Lower leg skin (tissue), 4 donors: Measurements from ENCODE around the gene GUCA1A. TPM values are rescaled to one million over a fixed set of nuclear protein-coding genes. Genes with fewer than 3 reads are reported as not detected.
"Not testable (repeated sequence)": the region's sequence is repeated elsewhere in the genome, so short reads cannot be mapped to it uniquely, and the experiment has no call there.

Source experiments
- DNase-seq, 2 donors: peaks; one replicate each; pipeline ENCODE4 v3.0.0-alpha.2; 2019; ENCODE audit warnings: low spot score in 2 of 2
- H3K4me3 ChIP-seq: fragments of 200-600 bp; sonication (generic); 2 replicates; pipeline ENCODE4 v1.5.1; 2017; ENCODE audit warnings: mild to moderate bottlenecking, low read depth; ENCODE audit not compliant: poor library complexity, severe bottlenecking
- CTCF ChIP-seq, 3 donors: fragments of 450-650 bp; IDR thresholded peaks; one replicate each; pipeline ENCODE4 v1.5.1; 2016; ENCODE audit warnings: antibody characterized with exemption in 3 of 3, mild to moderate bottlenecking in 3 of 3, moderate library complexity in 2 of 3
- POLR2A ChIP-seq, 2 donors: fragments of 450-650 bp; IDR thresholded peaks; one replicate each; pipeline ENCODE4 v1.6.1; 2016 to 2017; ENCODE audit warnings: antibody characterized with exemption in 2 of 2, mild to moderate bottlenecking in 1 of 2, moderate library complexity in 1 of 2
- WGBS, 2 donors: methylation state at CpG; one replicate each; pipeline ENCODE4 v1.1.5; 2018; 5-methylcytosine and 5-hydroxymethylcytosine counted together
- intact Hi-C: fragments of 100-400 bp; cut with DNase I; formaldehyde crosslinking; loops from one replicate; pipeline ENCODE4 v1.15.0; 2023; ENCODE audit warnings: low total_unique reads
- total RNA-seq, 4 donors: library from RNA; depleted of rRNA; stranded (reverse); fragments of >200 nt; gene quantifications; one replicate each; pipeline ENCODE4 v1.1.0, GENCODE V29; 2016

The GUCA1A gene
- total RNA-seq, 4 donors from 2014 or later: not detected

GRCh38 chr6:42201382-42201781 is 28.2 kb downstream of the GUCA1A start:
- WGBS, 2 donors: 53 to 58% methylated on average over 3 of the region's 3 CpGs
- intact Hi-C loops: no loop called here
- no peak overlapping the region for H3K4me3 ChIP-seq
- no peak for DNase-seq
- no peak for TF ChIP-seq POLR2A (IDR thresholded peaks at IDR 0.05)
- TF ChIP-seq CTCF (IDR thresholded peaks at IDR 0.05): no peak

GRCh38 chr6:42202131-42202915 is 29.2 kb downstream of the GUCA1A start:
- intact Hi-C loops, H3K4me3 ChIP-seq: not testable (repeated sequence)
- 90 to 91% methylated on average over 13 of the region's 13 CpGs for WGBS, 2 donors
- DNase-seq: peak in 1 of 2 donors; percentile 73

GRCh38 chr6:42203183-42203582 is 30.0 kb downstream of the GUCA1A start:
- no peak overlapping the region for H3K4me3 ChIP-seq
- intact Hi-C loops: no loop called here
- 95 to 99% methylated on average over 3 of the region's 3 CpGs for WGBS, 2 donors
- no peak for DNase-seq
- no peak for TF ChIP-seq POLR2A (IDR thresholded peaks at IDR 0.05)
- no peak for TF ChIP-seq CTCF (IDR thresholded peaks at IDR 0.05)

- peak in 1 of 2 donors; percentile 28 for DNase-seq
- intact Hi-C loops: no loop called here
- 96 to 97% methylated on average over 4 of the region's 4 CpGs for WGBS, 2 donors
- TF ChIP-seq POLR2A (IDR thresholded peaks at IDR 0.05): no peak
- no peak for TF ChIP-seq CTCF (IDR thresholded peaks at IDR 0.05)
- H3K4me3 ChIP-seq: no peak overlapping the region
These were observed 31.7 kb downstream of the GUCA1A start for GRCh38 chr6:42204768-42205282.

- DNase-seq, H3K4me3 ChIP-seq, intact Hi-C loops: not testable (repeated sequence)
- 78 to 80% methylated on average over 2 of the region's 2 CpGs for WGBS, 2 donors
These were observed 34.4 kb downstream of the GUCA1A start for GRCh38 chr6:42207559-42207958.

- no peak overlapping the region for H3K4me3 ChIP-seq
- 92 to 100% methylated on average over 1 of the region's 1 CpG for WGBS, 2 donors
- DNase-seq: no peak
- intact Hi-C loops: no loop called here
- no peak for TF ChIP-seq CTCF (IDR thresholded peaks at IDR 0.05)
- no peak for TF ChIP-seq POLR2A (IDR thresholded peaks at IDR 0.05)
These were observed 37.4 kb downstream of the GUCA1A start for GRCh38 chr6:42210551-42210950.

- H3K4me3 ChIP-seq: no peak overlapping the region
- WGBS, 2 donors: 95 to 96% methylated on average over 6 of the region's 6 CpGs
- TF ChIP-seq CTCF (IDR thresholded peaks at IDR 0.05) (no peak), POLR2A (IDR thresholded peaks at IDR 0.05) (no peak)
- no peak for DNase-seq
- intact Hi-C loops: no loop called here
These were observed 38.6 kb downstream of the GUCA1A start for GRCh38 chr6:42211726-42212125.
